ENCODE measurements around the gene KCNAB2. TPM values are rescaled to one million over a fixed set of nuclear protein-coding genes. Genes with fewer than 3 reads are reported as not detected.

Gene KCNAB2
- total RNA-seq, 1 donor from 2014 or later: 3.3 TPM

- no peak for TF ChIP-seq CTCF (conservative IDR thresholded peaks at IDR 0.05; ENCODE audit: low read depth, low read length)
- H3K4me3 ChIP-seq (ENCODE audit: low read depth, low read length): no peak overlapping the region
- no peak for DNase-seq (ENCODE audit: low read depth)
Observed at GRCh38 chr1:6130036-6130435, 84.3 kb downstream of the KCNAB2 start.

GRCh38 chr1:6130596-6130995 lies 84.9 kb downstream of the KCNAB2 start:
- no peak for TF ChIP-seq CTCF (conservative IDR thresholded peaks at IDR 0.05; ENCODE audit: low read depth, low read length)
- no peak for DNase-seq (ENCODE audit: low read depth)
- H3K4me3 ChIP-seq (ENCODE audit: low read depth, low read length): no peak overlapping the region

GRCh38 chr1:6131561-6131960 lies 85.9 kb downstream of the KCNAB2 start:
- H3K4me3 ChIP-seq (ENCODE audit: low read depth, low read length): no peak overlapping the region
- no peak for TF ChIP-seq CTCF (conservative IDR thresholded peaks at IDR 0.05; ENCODE audit: low read depth, low read length)
- no peak for DNase-seq (ENCODE audit: low read depth)

- no peak for TF ChIP-seq CTCF (conservative IDR thresholded peaks at IDR 0.05; ENCODE audit: low read depth, low read length)
Observed at GRCh38 chr1:6133146-6133895, 87.6 kb downstream of the KCNAB2 start.

GRCh38 chr1:6134206-6134605 lies 88.5 kb downstream of the KCNAB2 start:
- H3K4me3 ChIP-seq (ENCODE audit: low read depth, low read length): no peak overlapping the region
- no peak for TF ChIP-seq CTCF (conservative IDR thresholded peaks at IDR 0.05; ENCODE audit: low read depth, low read length)
- no peak for DNase-seq (ENCODE audit: low read depth)

More at GRCh38 chr1:6133146-6133895, 87.6 kb downstream of the KCNAB2 start:
- H3K4me3 ChIP-seq (ENCODE audit: low read depth, low read length): no peak overlapping the region
- no peak for DNase-seq (ENCODE audit: low read depth)

GRCh38 chr1:6134741-6135510 lies 89.2 kb downstream of the KCNAB2 start:
- no peak for DNase-seq (ENCODE audit: low read depth)
- TF ChIP-seq CTCF (conservative IDR thresholded peaks at IDR 0.05; ENCODE audit: low read depth, low read length): no peak
- no peak overlapping the region for H3K4me3 ChIP-seq (ENCODE audit: low read depth, low read length)

Data from epithelial cell of proximal tubule (primary cell).